OCI-LY7 (cell line): ENCODE data around the gene FAH. TPM values are rescaled to one million over a fixed set of nuclear protein-coding genes. Genes with fewer than 3 reads are reported as not detected.

Experiments
- BruUV-seq: library from RNA; stranded (reverse); fragments of 400-500 nt; replicated peaks from 2 replicates; lab custom pipeline; 2021; lab: Mats Ljungman, UMichigan
- CTCF ChIA-PET: fragments of 300-600 bp; sonication (Branson Sonifier 250); formaldehyde crosslinking; loops from one replicate; lab custom pipeline; 2022; ENCODE audit warnings: antibody characterized with exemption; ENCODE audit not compliant: unreplicated experiment; lab: Charles Lee
- POLR2A ChIA-PET: fragments of 300-600 bp; sonication (Branson Sonifier 250); formaldehyde crosslinking; loops from one replicate; lab custom pipeline; 2022; ENCODE audit warnings: antibody characterized with exemption; lab: Charles Lee
- DNase-seq: peaks from one replicate; pipeline ENCODE4 v3.0.0-alpha.2; 2015; ENCODE audit warnings: low spot score
- H2AFZ ChIP-seq: fragments of 200-600 bp; sonication (generic), shearing (Covaris generic); 2 replicates; pipeline ENCODE4 v1.6.1; 2014; ENCODE audit warnings: mild to moderate bottlenecking, antibody characterized with exemption, low read length, moderate library complexity
- H3K27ac ChIP-seq: fragments of 200-600 bp; sonication (generic); 2 replicates; pipeline ENCODE4 v1.5.1; 2014; ENCODE audit warnings: mixed run types, low read depth, mild to moderate bottlenecking, moderate library complexity, low read length, inconsistent platforms; ENCODE audit not compliant: poor library complexity, severe bottlenecking
- H3K36me3 ChIP-seq: fragments of 200-600 bp; sonication (generic); 2 replicates; pipeline ENCODE4 v1.6.1; 2014; ENCODE audit warnings: mild to moderate bottlenecking, antibody characterized with exemption, low read length, moderate library complexity, mixed read lengths; ENCODE audit not compliant: insufficient read depth
- H3K4me1 ChIP-seq: fragments of 200-600 bp; sonication (generic); 2 replicates; pipeline ENCODE4 v1.5.1; 2014; ENCODE audit warnings: mild to moderate bottlenecking, low read length; ENCODE audit not compliant: insufficient read depth, poor library complexity, severe bottlenecking
- H3K4me2 ChIP-seq: fragments of 200-600 bp; sonication (generic); 2 replicates; pipeline ENCODE4 v1.6.1; 2014; ENCODE audit warnings: mild to moderate bottlenecking, low read length
- H3K4me3 ChIP-seq: fragments of 200-600 bp; sonication (generic); 2 replicates; pipeline ENCODE4 v1.5.1; 2014; ENCODE audit warnings: mild to moderate bottlenecking, low read depth, low read length; ENCODE audit not compliant: poor library complexity, severe bottlenecking
- H3K79me2 ChIP-seq: fragments of 200-600 bp; sonication (generic); 2 replicates; pipeline ENCODE4 v1.6.1; 2016; ENCODE audit warnings: low read depth, mild to moderate bottlenecking, low read length, moderate library complexity, mixed read lengths; ENCODE audit not compliant: insufficient read depth
- H3K9me2 ChIP-seq: fragments of 200-600 bp; sonication (generic); 2 replicates; pipeline ENCODE4 v1.6.1; 2016; ENCODE audit warnings: mild to moderate bottlenecking, low read length, mixed read lengths; ENCODE audit not compliant: insufficient read depth
- H3K9me3 ChIP-seq: fragments of 200-600 bp; sonication (generic); 2 replicates; pipeline ENCODE4 v1.6.1; 2014; ENCODE audit warnings: mild to moderate bottlenecking, mixed run types, low read length, mixed read lengths
- H4K20me1 ChIP-seq: fragments of 200-600 bp; sonication (generic); 2 replicates; pipeline ENCODE4 v1.6.1; 2014; ENCODE audit warnings: mild to moderate bottlenecking, antibody characterized with exemption, low read length, moderate library complexity, mixed read lengths; ENCODE audit not compliant: insufficient read depth
- CTCF ChIP-seq: fragments of 200-600 bp; sonication (generic); conservative IDR thresholded peaks from 2 replicates; pipeline ENCODE4 v1.5.1; 2014; ENCODE audit warnings: mild to moderate bottlenecking, antibody characterized with exemption, low read length, moderate library complexity, mixed read lengths
- EZH2phosphoT487 ChIP-seq: fragments of 200-600 bp; sonication (generic); IDR thresholded peaks from 2 replicates; pipeline ENCODE4 v1.6.1; 2018; ENCODE audit warnings: low read depth, borderline replicate concordance, mild to moderate bottlenecking, mixed run types, antibody characterized with exemption, low read length, moderate library complexity, mixed read lengths
- intact Hi-C: fragments of 100-400 bp; cut with micrococcal nuclease; formaldehyde crosslinking; loops from one replicate; pipeline ENCODE4 v1.10.0; 2022; ENCODE audit not compliant: unreplicated experiment
- total RNA-seq, 2 experiments: library from RNA; depleted of rRNA in 1 of 2; stranded (reverse); fragments of >200 nt in 1 of 2; shearing (Covaris generic) in 1 of 2; gene quantifications; 2 replicates each; pipeline ENCODE4 v1.2.3, GENCODE V29; 2014 to 2022

FAH gene
- total RNA-seq, 2 experiments from 2014 or later = 9.4 to 18.4 TPM

GRCh38 chr15:80234883-80235282, 82.1 kb downstream of the FAH start:
- no TSS peak for BruUV-seq

More at GRCh38 chr15:80234883-80235282, 82.1 kb downstream of the FAH start:
- TF ChIP-seq EZH2phosphoT487 (no peak), CTCF (peak; percentile 76)
- no peaks in the 10 kb centered on the region for H4K20me1 ChIP-seq
- H3K27ac ChIP-seq = no peak overlapping the region
- H3K4me1 ChIP-seq = no peaks in the 10 kb centered on the region
- no peak overlapping the region for H3K4me3 ChIP-seq
- intact Hi-C loops = loop anchor here (5.0 kb wide), 1 partner anchor 173 kb away; no protein-coding TSS in a partner anchor
- DNase-seq = peak; percentile 42
- no peak overlapping the region for H3K4me2 ChIP-seq
- H2AFZ ChIP-seq = 0 out of 2 replicates have a peak overlapping the region, but pooled peaks have one; percentile 19
- no peaks in the 10 kb centered on the region for H3K36me3 ChIP-seq
- H3K9me3 ChIP-seq = no peaks in the 10 kb centered on the region
- ChIA-PET CTCF (no interaction called here), POLR2A (no interaction called here)
- H3K9me2 ChIP-seq = no peaks in the 10 kb centered on the region
- no peaks in the 10 kb centered on the region for H3K79me2 ChIP-seq

Other genes with a start within 250 kb of the FAH start
- gene BCL2A1, start 181.8 kb upstream of the FAH start, total RNA-seq (2014; rRNA removed; shearing (Covaris generic)) = 0.85 and 2.2 TPM in 2 replicates
- 2.3 and 4.5 TPM in 2 replicates for gene BCL2A1, start 181.8 kb upstream of the FAH start, total RNA-seq (2022)
- 111 and 122 TPM in 2 replicates for gene ZFAND6, start 93.3 kb upstream of the FAH start, total RNA-seq (2014; rRNA removed; shearing (Covaris generic))
- 86.2 and 97.8 TPM in 2 replicates for gene ZFAND6, start 93.3 kb upstream of the FAH start, total RNA-seq (2022)
- not detected in 2 replicates for gene CTXND1, start 99.2 kb downstream of the FAH start, total RNA-seq (2014; rRNA removed; shearing (Covaris generic))
- gene CTXND1, start 99.2 kb downstream of the FAH start, total RNA-seq (2022) = not detected in 2 replicates